ENCODE results near the gene MYH7.
"Not testable (repeated sequence)": the region's sequence is repeated elsewhere in the genome, so short reads cannot be mapped to it uniquely, and the experiment has no call there.

MYH7 gene

GRCh38 chr14:23457587-23458445 is 22.4 kb upstream of the MYH7 start:
- no peak for DNase-seq (ENCODE audit: insufficient read length, low spot score)
- no peak for FAIRE-seq
- TF ChIP-seq CTCF (IDR thresholded peaks at IDR 0.05; ENCODE audit: insufficient read depth, missing control alignments) = no peak

GRCh38 chr14:23456883-23457586 is 21.6 kb upstream of the MYH7 start:
- not testable (repeated sequence) for DNase-seq (ENCODE audit: insufficient read length, low spot score); FAIRE-seq

GRCh38 chr14:23454445-23454856 is 19.0 kb upstream of the MYH7 start:
- DNase-seq (ENCODE audit: insufficient read length, low spot score) (no peak), FAIRE-seq (no peak)
- no peak for TF ChIP-seq CTCF (IDR thresholded peaks at IDR 0.05; ENCODE audit: insufficient read depth, missing control alignments)

GRCh38 chr14:23452237-23452636 is 16.8 kb upstream of the MYH7 start:
- DNase-seq (ENCODE audit: insufficient read length, low spot score) = no peak
- no peak for TF ChIP-seq CTCF (IDR thresholded peaks at IDR 0.05; ENCODE audit: insufficient read depth, missing control alignments)
- FAIRE-seq = no peak

- FAIRE-seq = no peak
- no peak for DNase-seq (ENCODE audit: insufficient read length, low spot score)
- TF ChIP-seq CTCF (IDR thresholded peaks at IDR 0.05; ENCODE audit: insufficient read depth, missing control alignments) = no peak
These were observed 14.9 kb upstream of the MYH7 start for GRCh38 chr14:23450379-23450778.

- FAIRE-seq (no peak), DNase-seq (ENCODE audit: insufficient read length, low spot score) (no peak)
These were observed 13.9 kb upstream of the MYH7 start for GRCh38 chr14:23449314-23449713.

More at GRCh38 chr14:23449314-23449713, 13.9 kb upstream of the MYH7 start:
- no peak for TF ChIP-seq CTCF (IDR thresholded peaks at IDR 0.05; ENCODE audit: insufficient read depth, missing control alignments)
